Measurements from ENCODE around the gene VPS11. TPM values are rescaled to one million over a fixed set of nuclear protein-coding genes. Genes with fewer than 3 reads are reported as not detected.

VPS11 gene
- total RNA-seq, 1 experiment from 2014 or later: 11.1 TPM

DNA sequence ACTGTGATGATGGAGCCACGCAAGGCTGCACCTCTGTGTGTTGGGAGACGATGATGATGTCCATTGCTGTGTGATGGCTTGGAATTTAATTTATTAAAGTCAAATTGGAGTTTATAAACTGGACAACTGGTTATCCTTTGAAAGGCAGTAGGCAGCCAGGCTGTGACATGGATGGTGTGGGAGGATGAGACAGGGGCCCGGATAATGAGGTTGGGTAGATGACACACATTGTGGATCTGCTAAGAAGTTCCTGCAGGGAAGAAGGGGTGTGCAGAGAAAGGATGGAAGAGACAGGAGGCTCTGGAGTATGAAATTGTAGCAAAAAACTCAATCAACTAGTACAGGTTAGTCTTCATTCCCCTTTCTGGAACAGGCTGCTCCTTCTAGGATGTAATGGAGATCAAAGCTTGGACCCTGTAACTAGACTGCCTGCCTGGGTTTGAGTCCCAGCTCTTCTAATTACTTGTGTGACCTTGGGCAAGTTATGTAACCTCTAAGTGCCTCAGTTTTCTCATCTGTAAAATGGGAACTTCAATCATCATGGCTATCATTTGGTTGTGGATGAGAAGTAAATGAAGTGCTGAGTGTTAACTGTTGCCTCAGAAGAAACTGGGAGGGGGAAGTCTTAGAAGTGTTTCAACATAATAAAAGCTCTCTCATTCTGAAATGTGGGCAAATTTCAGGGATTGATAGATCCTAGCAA, 49.5 kb downstream of the VPS11 start:
- DNase-seq (ENCODE audit: extremely low read depth, low read depth): no peak

DNA sequence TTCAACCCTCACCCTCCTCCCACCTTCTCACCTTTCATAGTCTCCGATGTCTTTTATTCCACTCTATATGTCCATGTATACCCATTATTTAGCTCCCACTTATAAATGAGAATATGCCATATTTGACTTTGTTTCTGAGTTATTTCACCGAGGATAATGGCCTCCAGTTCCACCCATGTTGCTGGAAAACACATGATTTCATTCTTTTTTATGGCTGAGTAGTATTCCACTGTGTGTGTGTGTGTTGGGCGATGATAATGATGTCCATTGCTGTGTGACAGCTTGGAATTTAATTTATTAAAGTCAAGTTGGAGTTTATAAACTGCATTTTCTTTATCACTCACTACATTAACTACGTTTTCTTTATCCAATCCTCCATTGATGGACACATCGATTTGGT, 50.6 kb downstream of the VPS11 start:
- DNase-seq (ENCODE audit: extremely low read depth, low read depth): no peak

- DNase-seq (ENCODE audit: extremely low read depth, low read depth): no peak
Observed at GRCh38 chr11:119118946-119119345, 51.3 kb downstream of the VPS11 start.

GRCh38 chr11:119120639-119121007, 53.0 kb downstream of the VPS11 start:
- no peak for DNase-seq (ENCODE audit: extremely low read depth, low read depth)

GRCh38 chr11:119121008-119121810, 53.6 kb downstream of the VPS11 start, which contains the start of gene HINFP:
TSS of gene HINFP (plus strand) at chr11:119121580. CDS start at chr11:119126945, 5,365 bp downstream.
- peak; percentile 96 for DNase-seq (ENCODE audit: extremely low read depth, low read depth)

DNA sequence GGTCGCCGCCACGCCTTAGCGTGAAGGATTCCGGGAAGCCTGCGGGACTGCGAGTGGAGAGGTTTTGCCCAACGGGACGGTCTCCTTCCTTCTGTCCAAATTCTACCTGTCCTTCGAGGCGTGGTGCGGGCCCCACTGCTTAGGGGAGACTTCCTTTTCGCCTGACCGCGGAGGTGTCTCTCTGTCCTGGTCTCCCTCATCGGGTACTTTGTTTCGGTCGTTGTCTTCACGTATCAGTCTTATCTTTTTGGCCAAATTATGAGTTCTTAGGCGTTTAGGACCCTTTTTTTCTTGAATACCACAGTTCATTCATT, 54.1 kb downstream of the VPS11 start:
- no peak for DNase-seq (ENCODE audit: extremely low read depth, low read depth)

- no peak for DNase-seq (ENCODE audit: extremely low read depth, low read depth)
Observed at GRCh38 chr11:119125821-119126220, 58.2 kb downstream of the VPS11 start.

DNA sequence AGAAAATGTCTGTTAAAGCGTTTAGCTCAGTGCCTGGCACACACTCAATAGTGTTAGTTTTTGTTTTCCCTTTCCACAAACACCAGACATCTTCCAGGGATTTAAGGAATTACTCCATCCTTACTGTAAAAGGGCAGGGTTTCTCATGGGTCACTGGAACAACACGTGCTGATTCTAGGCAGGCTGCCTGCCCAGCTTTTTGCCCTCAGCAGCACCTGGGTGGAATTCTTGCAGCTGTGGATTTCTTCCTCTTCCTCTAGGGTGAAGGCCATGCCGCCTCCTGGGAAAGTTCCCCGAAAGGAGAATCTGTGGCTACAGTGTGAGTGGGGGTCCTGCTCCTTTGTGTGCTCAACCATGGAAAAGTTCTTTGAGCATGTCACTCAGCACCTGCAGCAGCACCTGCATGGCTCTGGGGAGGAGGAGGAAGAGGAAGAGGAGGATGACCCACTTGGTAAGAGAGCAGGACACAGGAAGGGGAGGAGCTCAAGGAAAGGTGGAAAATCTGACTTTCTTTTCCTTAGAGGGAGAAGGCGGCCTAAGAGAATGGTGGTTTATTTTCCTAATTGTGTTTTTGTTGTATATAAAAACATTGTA, 59.2 kb downstream of the VPS11 start:
- no peak for DNase-seq (ENCODE audit: extremely low read depth, low read depth)

GRCh38 chr11:119130662-119131061, 63.0 kb downstream of the VPS11 start:
- DNase-seq (ENCODE audit: extremely low read depth, low read depth): no peak

Other genes starting within 250 kb of the VPS11 start
- 0.02 TPM in 1 of 2 replicates, not detected in the other for gene CXCR5, start 183.9 kb upstream of the VPS11 start, total RNA-seq (2014; rRNA removed; shearing (Covaris generic))
- gene BCL9L, start 141.9 kb upstream of the VPS11 start, total RNA-seq (2014; rRNA removed; shearing (Covaris generic)): 12.1 and 16.4 TPM in 2 replicates
- gene UPK2, start 111.5 kb upstream of the VPS11 start, total RNA-seq (2014; rRNA removed; shearing (Covaris generic)): not detected in 2 replicates
- gene FOXR1, start 96.1 kb upstream of the VPS11 start, total RNA-seq (2014; rRNA removed; shearing (Covaris generic)): not detected in 2 replicates
- gene CENATAC, start 69.7 kb upstream of the VPS11 start, total RNA-seq (2014; rRNA removed; shearing (Covaris generic)): 19.6 and 24.9 TPM in 2 replicates
- gene RPS25, start 49.5 kb upstream of the VPS11 start, total RNA-seq (2014; rRNA removed; shearing (Covaris generic)): 1,479 and 1,567 TPM in 2 replicates
- gene TRAPPC4, start 49.1 kb upstream of the VPS11 start, total RNA-seq (2014; rRNA removed; shearing (Covaris generic)): 73.6 and 83.1 TPM in 2 replicates
- gene SLC37A4, start 36.9 kb upstream of the VPS11 start, total RNA-seq (2014; rRNA removed; shearing (Covaris generic)): 12.8 and 14.0 TPM in 2 replicates
- gene HYOU1, start 10.6 kb upstream of the VPS11 start, total RNA-seq (2014; rRNA removed; shearing (Covaris generic)): 232 and 242 TPM in 2 replicates
- gene HMBS, start 17.1 kb downstream of the VPS11 start, total RNA-seq (2014; rRNA removed; shearing (Covaris generic)): 8.2 and 9.4 TPM in 2 replicates
- 42.1 and 44.0 TPM in 2 replicates for gene DPAGT1, start 34.0 kb downstream of the VPS11 start, total RNA-seq (2014; rRNA removed; shearing (Covaris generic))
- 6.4 and 13.7 TPM in 2 replicates for gene C2CD2L, start 39.5 kb downstream of the VPS11 start, total RNA-seq (2014; rRNA removed; shearing (Covaris generic))
- 11.5 and 13.6 TPM in 2 replicates for gene HINFP, start 53.8 kb downstream of the VPS11 start, total RNA-seq (2014; rRNA removed; shearing (Covaris generic))
- not detected in 2 replicates for gene ABCG4, start 81.2 kb downstream of the VPS11 start, total RNA-seq (2014; rRNA removed; shearing (Covaris generic))
- gene NLRX1, start 100.9 kb downstream of the VPS11 start, total RNA-seq (2014; rRNA removed; shearing (Covaris generic)): 12.4 and 13.6 TPM in 2 replicates
- gene NHERF4, start 117.7 kb downstream of the VPS11 start, total RNA-seq (2014; rRNA removed; shearing (Covaris generic)): not detected in 2 replicates
- gene CBL, start 138.5 kb downstream of the VPS11 start, total RNA-seq (2014; rRNA removed; shearing (Covaris generic)): 11.2 and 12.3 TPM in 2 replicates
- 187 and 195 TPM in 2 replicates for gene MCAM, start 249.3 kb downstream of the VPS11 start, total RNA-seq (2014; rRNA removed; shearing (Covaris generic))